HepG2 (cell line): ENCODE results near the gene SYTL2. TPM values are rescaled to one million over a fixed set of nuclear protein-coding genes. Genes with fewer than 3 reads are reported as not detected.

ENCODE experiments used
- CBFB ChIP-seq: sonication (generic); formaldehyde crosslinking; IDR thresholded peaks from 2 replicates; pipeline ENCODE4 v1.4.0; 2020; ENCODE audit warnings: missing genetic modification reagents
- ELF3 ChIP-seq: IDR thresholded peaks from 2 replicates; pipeline ENCODE4 v1.6.1; 2016; ENCODE audit warnings: missing genetic modification reagents, missing compliant biosample characterization
- GRHL1 ChIP-seq: sonication (generic); formaldehyde crosslinking; conservative IDR thresholded peaks from 2 replicates; pipeline ENCODE4 v1.8.0; 2022; ENCODE audit warnings: missing genetic modification reagents
- KMT2A ChIP-seq: sonication (generic); formaldehyde crosslinking; IDR thresholded peaks from 2 replicates; pipeline ENCODE4 v1.4.0; 2020; ENCODE audit warnings: missing genetic modification reagents
- MEF2D ChIP-seq: sonication (generic); formaldehyde crosslinking; IDR thresholded peaks from 2 replicates; pipeline ENCODE4 v1.5.1; 2020; ENCODE audit warnings: mild to moderate bottlenecking, missing genetic modification reagents
- REXO4 ChIP-seq: sonication (generic); formaldehyde crosslinking; IDR thresholded peaks from 2 replicates; pipeline ENCODE4 v1.8.0; 2022; ENCODE audit warnings: missing genetic modification reagents, mild to moderate bottlenecking, borderline replicate concordance
- SRF ChIP-seq: IDR thresholded peaks from 2 replicates; pipeline ENCODE4 v1.6.1; 2011; ENCODE audit warnings: mild to moderate bottlenecking, low read depth, low read length, moderate library complexity
- TFDP2 ChIP-seq: sonication (generic); formaldehyde crosslinking; IDR thresholded peaks from 2 replicates; pipeline ENCODE4 v1.4.0; 2020; ENCODE audit warnings: missing genetic modification reagents
- TOPORS ChIP-seq: sonication (generic); formaldehyde crosslinking; IDR thresholded peaks from 2 replicates; pipeline ENCODE4 v1.8.0; 2023; ENCODE audit warnings: mild to moderate bottlenecking, missing genetic modification reagents
- ZBTB38 ChIP-seq: sonication (generic); formaldehyde crosslinking; IDR thresholded peaks from 2 replicates; pipeline ENCODE4 v1.5.1; 2020; ENCODE audit warnings: mild to moderate bottlenecking, missing genetic modification reagents
- ZNF281 ChIP-seq: sonication (generic); formaldehyde crosslinking; IDR thresholded peaks from 2 replicates; pipeline ENCODE4 v1.4.0; 2020; ENCODE audit warnings: missing genetic modification reagents, borderline replicate concordance
- ZNF441 ChIP-seq: sonication (generic); formaldehyde crosslinking; IDR thresholded peaks from 2 replicates; pipeline ENCODE4 v1.7.0; 2021; ENCODE audit warnings: missing genetic modification reagents, borderline replicate concordance
- ZNF609 ChIP-seq: sonication (generic); formaldehyde crosslinking; IDR thresholded peaks from 2 replicates; pipeline ENCODE4 v1.4.0; 2020; ENCODE audit warnings: mild to moderate bottlenecking, missing genetic modification reagents, borderline replicate concordance
- ZNF772 ChIP-seq: sonication (generic); formaldehyde crosslinking; IDR thresholded peaks from 2 replicates; pipeline ENCODE4 v1.5.0; 2020; ENCODE audit warnings: mild to moderate bottlenecking, missing genetic modification reagents
- ZNF773 ChIP-seq: sonication (generic); formaldehyde crosslinking; IDR thresholded peaks from 2 replicates; pipeline ENCODE4 v1.4.0; 2020; ENCODE audit warnings: missing genetic modification reagents, borderline replicate concordance
- ZSCAN12 ChIP-seq: sonication (generic); formaldehyde crosslinking; IDR thresholded peaks from 2 replicates; pipeline ENCODE4 v1.9.0; 2021; ENCODE audit warnings: mild to moderate bottlenecking, missing genetic modification reagents
- ZSCAN21 ChIP-seq: sonication (generic); formaldehyde crosslinking; IDR thresholded peaks from 2 replicates; pipeline ENCODE4 v1.8.0; 2022; ENCODE audit warnings: mild to moderate bottlenecking, missing genetic modification reagents, moderate library complexity, borderline replicate concordance
- polyA plus RNA-seq, 8 experiments: library from polyadenylated mRNA; depleted of rRNA in 3 of 8; stranded (reverse) in 7 of 8; unstranded in 1 of 8; fragments of >200 nt; fragmentation: Illumina TruSeq in 4 of 8; extraction: Trizol in 4 of 8; gene quantifications; 2 replicates each; pipeline versions ENCODE4 v1.2.1 to v1.2.3, GENCODE V29; 2011 to 2016; ENCODE audit warnings: low read depth in 4 of 8, missing spikeins in 1 of 8, mixed read lengths in 1 of 8; ENCODE audit not compliant: insufficient read depth in 1 of 8
- total RNA-seq, 5 experiments: library from RNA; depleted of rRNA; stranded (reverse); fragments of >200 nt; fragmentation: Illumina TruSeq; extraction: Trizol; gene quantifications; 2 replicates each; pipeline ENCODE4 v1.2.3, GENCODE V29; 2016; ENCODE audit warnings: low read depth in 1 of 5

SYTL2 gene
- total and polyA plus RNA-seq, 2 of the 13 experiments (the other 11 are each of a cell fraction or from before 2014, with no cell fraction given), result 0.77 to 0.90 TPM

GRCh38 chr11:85854557-85855340 lies 43.8 kb upstream of the SYTL2 start (continued):
- TF ChIP-seq ZNF281, result no peak
- peak; percentile 94 for TF ChIP-seq ZBTB38 (CRISPR knock-in tag)
- peak; percentile 81; the same call in 1 of the 2 replicates for TF ChIP-seq MEF2D
- 0 out of 2 replicates have a peak, but pooled peaks have one; percentile 31 for TF ChIP-seq ZSCAN12 (CRISPR knock-in tag)
- peak; percentile 75; the same call in 1 of the 2 replicates for TF ChIP-seq ZNF609
- TF ChIP-seq TFDP2 (CRISPR knock-in tag), result peak; percentile 98
- TF ChIP-seq ZSCAN21, result peak; percentile 90; the same call in 1 of the 2 replicates
- peak; percentile 73 for TF ChIP-seq ZNF441 (CRISPR knock-in tag)
- no peak for TF ChIP-seq SRF
- peak; percentile 98 for TF ChIP-seq KMT2A
- TF ChIP-seq ZNF773 (CRISPR knock-in tag), result peak; percentile 80; the same call in 1 of the 2 replicates
- peak; percentile 56; the same call in 1 of the 2 replicates for TF ChIP-seq ELF3 (CRISPR knock-in tag)
- TF ChIP-seq ZNF772 (CRISPR knock-in tag), result peak; percentile 92
- TF ChIP-seq REXO4 (CRISPR knock-in tag), result no peak; the same call in 1 of the 2 replicates
- no peak; the same call in 1 of the 2 replicates for TF ChIP-seq TOPORS (CRISPR knock-in tag)
- TF ChIP-seq GRHL1 (CRISPR knock-in tag), result no peak
- TF ChIP-seq CBFB, result peak; percentile 78
